Suprapubic skin (tissue), 4 donors: ENCODE results near the gene DDAH2.

Experiments used
- CTCF ChIP-seq, 2 donors: fragments of 200-600 bp in 1 of 2; fragments of 450-650 bp in 1 of 2; sonication (generic) in 1 of 2; IDR thresholded peaks; one replicate each; pipeline ENCODE4 v1.5.1; 2016 to 2019; ENCODE audit warnings: antibody characterized with exemption in 2 of 2, mild to moderate bottlenecking in 1 of 2, moderate library complexity in 1 of 2
- POLR2A ChIP-seq, 2 donors: fragments of 450-650 bp; IDR thresholded peaks; one replicate each; pipeline ENCODE4 v1.6.1; 2017; ENCODE audit warnings: antibody characterized with exemption in 2 of 2, mild to moderate bottlenecking in 2 of 2, moderate library complexity in 2 of 2
- POLR2AphosphoS5 ChIP-seq, 3 donors: sonication (generic); formaldehyde crosslinking; IDR thresholded peaks; one replicate each; pipeline ENCODE4 v1.6.1; 2017; ENCODE audit warnings: antibody characterized with exemption in 3 of 3

GRCh38 chr6:31744422-31744821 is 15.3 kb upstream of the DDAH2 start:
- TF ChIP-seq CTCF (IDR thresholded peaks at IDR 0.05) (no peak), POLR2A (IDR thresholded peaks at IDR 0.05) (no peak), POLR2AphosphoS5 (IDR thresholded peaks at IDR 0.05) (no peak)
